GM19239 (cell line): ENCODE data around the gene SLCO2A1.

Source experiments
- DNase-seq: peaks from one replicate; pipeline ENCODE4 v3.0.0; 2011; ENCODE audit warnings: low spot score; ENCODE audit not compliant: insufficient read length
- FAIRE-seq: peaks from 2 replicates; lab custom pipeline; 2011; peaks lifted over from hg19 to GRCh38; lab: Jason Lieb, UNC

Gene SLCO2A1

DNA sequence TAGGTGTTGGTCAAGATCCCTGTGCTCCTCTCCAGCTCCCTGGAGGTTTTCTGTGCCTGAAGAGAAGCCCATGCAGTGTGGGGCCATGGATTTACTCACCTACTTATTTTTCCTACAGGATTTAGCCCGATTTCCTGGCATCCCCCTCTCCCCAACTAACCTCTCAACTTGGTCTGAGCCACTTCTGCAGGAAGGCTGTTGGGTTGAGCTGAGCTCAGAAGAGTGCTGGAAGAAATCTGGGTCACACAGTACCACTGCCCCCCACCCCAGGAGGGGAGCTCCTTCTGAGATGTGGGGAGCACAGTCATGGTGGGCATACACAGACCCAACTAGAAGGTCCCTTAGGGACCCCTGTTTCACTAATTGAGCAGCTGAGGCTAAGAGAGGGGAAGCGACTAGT lies 34.4 kb upstream of the SLCO2A1 start:
- FAIRE-seq, result no peak
- DNase-seq, result no peak

DNA sequence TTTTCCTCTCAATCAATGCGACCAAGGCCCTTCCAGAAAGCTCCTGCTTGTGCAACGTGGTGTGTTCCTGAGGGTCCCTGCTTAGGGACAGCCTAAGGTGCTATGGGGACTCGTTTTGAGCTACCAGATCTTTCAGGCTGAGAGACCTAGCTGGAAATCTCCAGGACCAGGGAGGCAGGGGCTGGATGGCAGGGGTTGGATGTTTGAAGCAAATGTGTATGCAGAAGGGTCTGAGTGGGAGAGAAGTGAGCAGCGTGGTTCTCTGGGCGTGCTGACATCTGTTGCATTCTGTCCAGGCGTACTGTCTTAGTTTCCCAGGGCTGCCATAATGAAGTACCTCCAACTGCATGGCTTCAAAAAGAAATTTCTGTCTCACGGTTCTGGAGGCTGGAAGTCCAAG lies 31.7 kb upstream of the SLCO2A1 start:
- FAIRE-seq (no peak), DNase-seq (no peak)

- FAIRE-seq, result no peak
- no peak for DNase-seq
Measured at GRCh38 chr3:134060561-134061385, 31.0 kb upstream of the SLCO2A1 start.

- no peak for DNase-seq
- FAIRE-seq, result no peak
Measured at GRCh38 chr3:134059671-134060560, 30.2 kb upstream of the SLCO2A1 start.

DNA sequence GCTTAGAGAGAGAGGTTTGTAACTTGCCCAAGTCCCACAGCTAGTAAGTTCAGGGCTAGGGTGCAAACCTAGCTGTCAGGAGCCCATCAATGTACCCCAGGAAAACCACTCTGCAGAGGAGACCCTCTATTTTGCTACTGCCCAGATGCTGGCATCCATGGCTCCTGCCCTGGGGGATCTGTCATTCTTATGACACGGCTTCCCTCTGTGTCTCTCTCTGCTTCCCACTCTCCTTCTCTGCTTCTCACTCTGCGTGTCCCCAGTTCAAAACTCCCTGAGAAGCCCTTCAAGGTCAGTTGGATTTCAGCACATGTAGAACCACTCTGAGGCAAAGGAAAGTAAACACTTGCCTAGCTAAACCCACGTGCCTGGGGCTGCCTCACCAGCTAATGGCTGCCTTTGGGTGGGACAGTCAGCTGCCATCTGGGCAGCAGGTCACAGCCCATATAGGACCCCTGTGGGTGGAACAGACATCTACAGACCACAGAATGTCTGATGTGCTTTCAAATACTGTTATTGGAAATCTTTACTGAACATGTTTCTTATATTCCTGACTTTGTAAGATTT lies 29.4 kb upstream of the SLCO2A1 start:
- DNase-seq, result no peak
- no peak for FAIRE-seq

GRCh38 chr3:134057654-134058110 lies 28.0 kb upstream of the SLCO2A1 start:
- DNase-seq (no peak), FAIRE-seq (no peak)

DNA sequence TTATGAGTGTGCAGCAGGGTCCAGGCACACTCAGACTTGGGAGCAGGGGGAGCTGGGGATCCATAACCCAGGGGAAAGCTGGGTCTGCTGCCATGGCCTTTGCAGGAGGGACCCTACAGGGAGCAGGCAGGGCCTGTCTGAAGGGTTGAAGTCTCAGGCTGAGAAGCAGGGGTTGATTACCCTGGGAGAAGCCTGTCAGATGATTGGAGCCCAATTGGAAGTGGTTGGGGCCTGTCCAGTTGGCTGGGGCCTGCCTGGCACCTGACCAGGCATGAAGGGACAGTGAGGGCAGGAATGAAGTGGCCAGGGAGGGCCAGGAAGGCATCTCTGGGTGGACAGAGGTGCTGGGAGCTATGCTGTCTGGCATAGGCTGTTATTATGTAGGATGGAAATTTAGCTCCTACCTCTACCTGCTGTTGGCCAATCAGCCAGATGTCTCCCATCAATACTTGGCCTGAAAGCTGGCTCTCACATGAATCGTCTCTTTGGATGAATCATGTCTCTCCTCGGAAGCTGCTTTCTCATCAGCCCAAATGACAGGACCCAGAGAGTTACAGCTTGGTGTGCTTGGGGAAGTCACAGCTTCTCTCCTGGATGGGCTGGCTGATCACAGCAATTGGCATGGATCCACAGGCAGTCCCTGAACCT lies 27.4 kb upstream of the SLCO2A1 start:
- FAIRE-seq (no peak), DNase-seq (no peak)

DNA sequence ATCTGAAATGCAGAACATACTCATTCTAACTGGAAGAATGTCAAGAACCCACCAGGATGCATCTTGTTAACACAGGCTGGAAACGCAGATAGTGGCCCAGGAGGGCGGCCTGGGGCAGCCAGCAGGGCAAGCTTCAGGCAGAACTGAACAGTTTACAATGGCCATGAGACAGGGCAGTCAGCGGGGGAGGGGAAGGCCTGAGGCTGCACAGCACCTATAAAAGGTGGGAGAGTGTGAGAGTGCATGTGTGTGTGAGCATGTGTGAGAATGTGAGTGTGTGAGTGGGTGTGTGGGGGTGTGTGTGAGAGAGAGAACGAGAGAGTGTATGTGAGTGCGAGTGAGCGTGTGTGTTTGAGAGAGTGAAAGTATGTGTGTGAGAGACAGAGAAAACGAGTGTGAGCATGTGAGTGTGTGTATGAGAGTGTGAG lies 26.8 kb upstream of the SLCO2A1 start:
- DNase-seq, result no peak
- no peak for FAIRE-seq

- FAIRE-seq (no peak), DNase-seq (no peak)
Measured at GRCh38 chr3:134055661-134056060, 25.9 kb upstream of the SLCO2A1 start.

DNA sequence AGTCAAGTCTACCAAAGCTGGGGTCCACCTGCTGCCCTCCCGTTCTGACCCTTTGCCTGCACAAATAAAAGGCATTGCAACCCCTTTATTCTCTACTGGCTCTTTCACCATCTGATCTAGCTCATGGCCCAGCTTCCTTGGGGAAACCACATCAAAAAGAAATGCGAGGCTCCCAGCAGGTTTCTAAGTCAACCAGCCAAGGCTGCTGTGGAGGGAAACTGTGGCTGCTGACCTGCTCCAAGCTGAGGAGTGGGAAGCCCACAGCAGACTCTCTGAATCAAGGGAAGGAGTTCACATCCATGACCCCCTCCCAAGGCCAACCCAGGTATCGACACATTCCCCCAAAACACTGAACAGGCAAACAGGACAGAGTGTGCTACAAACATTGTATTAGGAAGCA lies 25.2 kb upstream of the SLCO2A1 start:
- DNase-seq (no peak), FAIRE-seq (no peak)

GRCh38 chr3:134054231-134054630 lies 24.5 kb upstream of the SLCO2A1 start:
- DNase-seq (no peak), FAIRE-seq (no peak)

GRCh38 chr3:134052370-134052769 lies 22.6 kb upstream of the SLCO2A1 start:
- no peak for DNase-seq
- FAIRE-seq, result no peak

DNA sequence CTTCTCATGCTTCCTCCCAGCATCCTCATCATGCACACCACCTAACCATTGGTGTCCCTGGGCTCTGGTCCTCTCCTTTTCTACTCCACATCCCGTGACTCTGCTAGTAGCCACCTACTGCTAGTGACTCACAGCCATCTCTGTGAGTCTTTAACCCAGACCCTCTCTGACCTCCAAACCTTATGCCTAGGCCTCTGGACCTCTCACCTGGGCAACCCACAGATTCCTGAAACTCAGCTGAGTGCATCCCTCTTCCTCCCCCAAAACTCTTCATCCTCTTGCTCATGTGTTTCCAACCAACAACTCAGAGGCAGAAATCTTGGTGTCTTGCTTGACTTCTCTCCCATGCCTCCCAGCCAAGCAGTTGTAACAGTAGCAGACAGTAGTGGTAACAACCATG lies 20.0 kb upstream of the SLCO2A1 start:
- FAIRE-seq (no peak), DNase-seq (no peak)

GRCh38 chr3:134048278-134048996 lies 18.7 kb upstream of the SLCO2A1 start:
- DNase-seq (no peak), FAIRE-seq (no peak)

DNA sequence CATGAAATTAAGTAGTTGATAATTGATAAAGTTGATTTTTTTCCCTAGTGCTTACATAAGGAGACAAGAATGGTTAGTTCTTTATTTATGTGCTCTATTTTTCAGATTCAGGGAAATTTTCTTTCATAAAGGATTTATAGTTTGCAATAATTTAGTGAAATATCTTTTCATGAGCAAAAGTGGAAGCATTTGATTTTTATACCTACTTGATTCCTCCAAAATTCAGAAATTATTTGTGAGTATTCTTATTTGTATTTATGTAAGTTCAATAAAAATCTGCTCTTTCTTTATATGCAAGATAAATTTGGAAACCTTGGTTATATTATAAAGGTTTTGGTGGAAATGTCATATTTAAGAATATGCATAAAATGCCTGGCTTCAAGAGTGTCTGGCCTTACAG lies 14.7 kb upstream of the SLCO2A1 start:
- peak; percentile 40 for FAIRE-seq

DNA sequence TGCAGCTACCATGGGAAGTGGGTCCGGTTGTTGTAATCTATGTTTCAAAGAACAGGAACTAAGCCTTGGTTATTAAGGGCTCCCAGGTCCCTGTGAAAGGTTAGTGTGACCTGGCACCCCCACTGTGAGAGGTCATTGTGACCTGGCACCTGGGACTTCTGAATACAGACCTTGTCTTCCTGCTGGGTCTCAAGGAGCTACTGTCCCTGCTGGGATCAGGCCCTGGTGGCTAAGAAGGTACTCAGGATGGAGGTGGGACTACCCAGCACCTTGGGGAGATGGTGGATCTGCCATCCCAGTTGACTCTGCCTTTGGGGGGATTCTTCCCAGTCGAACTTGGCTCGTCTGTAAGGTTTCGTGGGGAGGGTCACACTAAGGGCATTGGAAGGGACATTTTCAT lies 10.3 kb upstream of the SLCO2A1 start:
- DNase-seq, result no peak
- FAIRE-seq, result no peak

More for the DNA sequence above, 14.7 kb upstream of the SLCO2A1 start:
- DNase-seq, result no peak

DNA sequence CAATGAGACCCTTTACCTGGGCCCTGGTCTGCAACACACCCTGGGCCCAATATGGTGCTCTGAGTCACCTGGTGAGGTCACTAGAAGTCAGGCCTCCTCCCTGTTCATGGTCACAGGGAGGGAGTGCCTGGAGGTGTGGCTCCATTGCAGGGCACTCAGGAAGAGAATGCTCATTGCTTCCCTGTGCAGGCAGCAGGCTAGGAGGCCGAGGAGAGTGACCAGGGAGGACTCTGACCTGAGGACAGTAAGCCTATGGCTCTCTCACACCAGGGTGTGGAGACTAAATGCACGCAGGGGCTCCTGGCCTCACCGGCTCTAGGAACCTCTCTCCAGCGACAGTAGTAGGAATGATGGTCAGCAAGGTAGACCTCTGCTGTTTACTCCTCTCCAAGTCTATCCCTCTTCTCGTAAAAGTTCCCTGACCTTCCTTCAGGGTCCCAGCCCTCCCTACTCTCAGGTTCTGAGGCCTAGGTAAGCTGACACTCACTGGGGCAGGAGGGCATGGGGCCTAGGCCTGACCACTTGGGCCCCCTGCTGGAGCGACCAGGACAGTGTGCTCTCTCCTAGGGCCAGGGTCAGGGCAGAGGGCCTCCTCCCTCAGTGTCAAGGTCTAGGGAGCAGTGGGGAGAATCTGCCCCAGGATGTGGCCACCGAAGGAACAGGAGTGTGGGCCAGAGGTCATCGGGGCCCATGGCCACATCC lies 9.6 kb upstream of the SLCO2A1 start:
- FAIRE-seq (no peak), DNase-seq (no peak)

GRCh38 chr3:134038716-134039115 lies 9.0 kb upstream of the SLCO2A1 start:
- no peak for FAIRE-seq
- DNase-seq, result no peak

GRCh38 chr3:134038071-134038491 lies 8.4 kb upstream of the SLCO2A1 start:
- DNase-seq (no peak), FAIRE-seq (no peak)
